Astrocyte (in vitro differentiated cells and primary cell): Measurements from ENCODE around the gene PRRX2.

Experiments used
- EZH2 ChIP-seq: IDR thresholded peaks from 2 replicates; pipeline ENCODE4 v1.6.1; 2012; ENCODE audit warnings: mild to moderate bottlenecking, low read length, inconsistent platforms; ENCODE audit not compliant: insufficient read depth
- TF ChIP-seq, protein P1 (sequence below): IDR thresholded peaks from 2 replicates; pipeline ENCODE4 v1.5.1; 2011; ENCODE audit warnings: low read depth, mild to moderate bottlenecking, inconsistent platforms, low read length, moderate library complexity; ENCODE audit not compliant: insufficient read depth

DNA sequence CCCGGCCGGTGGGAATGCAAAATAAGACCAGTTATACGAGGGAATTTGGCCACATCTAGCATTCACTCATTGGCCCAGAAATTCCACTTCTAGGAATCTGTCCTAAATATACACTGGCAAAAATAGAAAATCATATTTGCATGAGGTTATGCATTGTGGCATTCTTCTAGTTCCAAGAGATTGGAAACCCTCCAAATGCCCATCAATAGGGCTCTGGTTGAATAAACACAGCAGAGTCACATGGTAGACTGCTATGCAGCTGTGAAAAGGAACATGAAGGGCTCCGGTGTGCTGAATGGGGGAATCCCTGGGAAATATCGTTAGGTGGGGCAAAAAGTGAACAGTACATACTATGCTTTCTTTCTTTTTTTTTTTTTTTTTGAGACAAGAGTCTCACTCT is 50.6 kb downstream of the PRRX2 start:
- TF ChIP-seq, protein P1, sequence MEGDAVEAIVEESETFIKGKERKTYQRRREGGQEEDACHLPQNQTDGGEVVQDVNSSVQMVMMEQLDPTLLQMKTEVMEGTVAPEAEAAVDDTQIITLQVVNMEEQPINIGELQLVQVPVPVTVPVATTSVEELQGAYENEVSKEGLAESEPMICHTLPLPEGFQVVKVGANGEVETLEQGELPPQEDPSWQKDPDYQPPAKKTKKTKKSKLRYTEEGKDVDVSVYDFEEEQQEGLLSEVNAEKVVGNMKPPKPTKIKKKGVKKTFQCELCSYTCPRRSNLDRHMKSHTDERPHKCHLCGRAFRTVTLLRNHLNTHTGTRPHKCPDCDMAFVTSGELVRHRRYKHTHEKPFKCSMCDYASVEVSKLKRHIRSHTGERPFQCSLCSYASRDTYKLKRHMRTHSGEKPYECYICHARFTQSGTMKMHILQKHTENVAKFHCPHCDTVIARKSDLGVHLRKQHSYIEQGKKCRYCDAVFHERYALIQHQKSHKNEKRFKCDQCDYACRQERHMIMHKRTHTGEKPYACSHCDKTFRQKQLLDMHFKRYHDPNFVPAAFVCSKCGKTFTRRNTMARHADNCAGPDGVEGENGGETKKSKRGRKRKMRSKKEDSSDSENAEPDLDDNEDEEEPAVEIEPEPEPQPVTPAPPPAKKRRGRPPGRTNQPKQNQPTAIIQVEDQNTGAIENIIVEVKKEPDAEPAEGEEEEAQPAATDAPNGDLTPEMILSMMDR, result no peak
- no peak for TF ChIP-seq EZH2
